Measurements from ENCODE around the gene RBP4.

RBP4 gene

DNA sequence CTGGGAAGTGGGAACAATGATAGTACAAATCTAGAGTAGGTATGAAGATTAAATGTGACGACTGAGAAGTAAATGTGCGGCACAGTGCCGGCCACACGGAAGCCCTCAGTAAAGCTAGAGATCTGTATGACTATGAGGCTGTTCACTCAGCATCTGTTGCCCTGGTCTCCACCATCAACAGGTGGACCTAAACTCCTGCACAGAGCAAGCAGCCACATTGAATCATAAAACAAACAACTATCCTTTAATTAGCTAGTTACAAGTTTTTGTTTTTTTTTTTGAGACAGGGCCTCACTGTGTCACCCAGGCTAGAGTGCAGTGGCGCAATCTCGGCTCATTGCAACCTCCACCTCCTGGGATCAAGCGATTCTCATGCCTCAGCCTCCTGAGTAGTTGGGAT, 16.6 kb downstream of the RBP4 start:
- no peaks in the 10 kb centered on the region for H3K9me3 ChIP-seq (ENCODE audit: severe bottlenecking)
- no peaks in the 10 kb centered on the region for H3K36me3 ChIP-seq (ENCODE audit: low read depth)
- DNase-seq (ENCODE audit: low spot score) = no peak
- H3K4me3 ChIP-seq (ENCODE audit: severe bottlenecking) = no peak overlapping the region
- ATAC-seq (ENCODE audit: low read depth) = no peak
- TF ChIP-seq, protein P1, sequence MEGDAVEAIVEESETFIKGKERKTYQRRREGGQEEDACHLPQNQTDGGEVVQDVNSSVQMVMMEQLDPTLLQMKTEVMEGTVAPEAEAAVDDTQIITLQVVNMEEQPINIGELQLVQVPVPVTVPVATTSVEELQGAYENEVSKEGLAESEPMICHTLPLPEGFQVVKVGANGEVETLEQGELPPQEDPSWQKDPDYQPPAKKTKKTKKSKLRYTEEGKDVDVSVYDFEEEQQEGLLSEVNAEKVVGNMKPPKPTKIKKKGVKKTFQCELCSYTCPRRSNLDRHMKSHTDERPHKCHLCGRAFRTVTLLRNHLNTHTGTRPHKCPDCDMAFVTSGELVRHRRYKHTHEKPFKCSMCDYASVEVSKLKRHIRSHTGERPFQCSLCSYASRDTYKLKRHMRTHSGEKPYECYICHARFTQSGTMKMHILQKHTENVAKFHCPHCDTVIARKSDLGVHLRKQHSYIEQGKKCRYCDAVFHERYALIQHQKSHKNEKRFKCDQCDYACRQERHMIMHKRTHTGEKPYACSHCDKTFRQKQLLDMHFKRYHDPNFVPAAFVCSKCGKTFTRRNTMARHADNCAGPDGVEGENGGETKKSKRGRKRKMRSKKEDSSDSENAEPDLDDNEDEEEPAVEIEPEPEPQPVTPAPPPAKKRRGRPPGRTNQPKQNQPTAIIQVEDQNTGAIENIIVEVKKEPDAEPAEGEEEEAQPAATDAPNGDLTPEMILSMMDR (IDR thresholded peaks at IDR 0.05; ENCODE audit: poor library complexity, severe bottlenecking) = no peak
- no peak overlapping the region for H3K27ac ChIP-seq (ENCODE audit: poor library complexity, severe bottlenecking)
- H3K4me1 ChIP-seq (ENCODE audit: insufficient read depth, poor library complexity, severe bottlenecking) = peaks cover 2% of the 10 kb centered on the region
- H3K27me3 ChIP-seq (ENCODE audit: insufficient read depth, poor library complexity, severe bottlenecking) = no peaks in the 10 kb centered on the region

DNA sequence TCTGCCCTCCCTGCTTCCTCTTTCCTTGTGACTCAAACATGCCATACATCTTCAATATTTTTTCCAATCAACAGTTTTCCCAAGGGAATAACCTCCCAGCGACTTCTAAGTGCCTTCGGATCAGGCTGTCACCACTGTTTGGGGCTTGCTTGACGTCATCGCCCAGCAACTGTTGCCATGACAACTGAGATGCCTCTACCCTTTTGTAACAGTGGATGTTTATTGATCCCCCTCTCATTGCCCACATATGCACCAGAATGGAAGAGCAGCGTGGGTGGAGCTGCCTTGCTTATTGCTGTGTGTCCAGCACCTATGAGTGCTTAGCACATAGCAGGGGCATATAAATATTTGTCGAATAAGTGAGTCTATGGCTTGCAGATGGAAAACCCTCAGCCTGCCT, 20.2 kb downstream of the RBP4 start:
- no peak overlapping the region for H3K27ac ChIP-seq (ENCODE audit: poor library complexity, severe bottlenecking)
- TF ChIP-seq, protein P1 (IDR thresholded peaks at IDR 0.05; ENCODE audit: poor library complexity, severe bottlenecking) = no peak
- H3K36me3 ChIP-seq (ENCODE audit: low read depth) = no peaks in the 10 kb centered on the region
- ATAC-seq (ENCODE audit: low read depth) = no peak
- H3K4me3 ChIP-seq (ENCODE audit: severe bottlenecking) = no peak overlapping the region
- H3K4me1 ChIP-seq (ENCODE audit: insufficient read depth, poor library complexity, severe bottlenecking) = peaks cover 4% of the 10 kb centered on the region
- DNase-seq (ENCODE audit: low spot score) = no peak
- no peaks in the 10 kb centered on the region for H3K9me3 ChIP-seq (ENCODE audit: severe bottlenecking)
- no peaks in the 10 kb centered on the region for H3K27me3 ChIP-seq (ENCODE audit: insufficient read depth, poor library complexity, severe bottlenecking)

DNA sequence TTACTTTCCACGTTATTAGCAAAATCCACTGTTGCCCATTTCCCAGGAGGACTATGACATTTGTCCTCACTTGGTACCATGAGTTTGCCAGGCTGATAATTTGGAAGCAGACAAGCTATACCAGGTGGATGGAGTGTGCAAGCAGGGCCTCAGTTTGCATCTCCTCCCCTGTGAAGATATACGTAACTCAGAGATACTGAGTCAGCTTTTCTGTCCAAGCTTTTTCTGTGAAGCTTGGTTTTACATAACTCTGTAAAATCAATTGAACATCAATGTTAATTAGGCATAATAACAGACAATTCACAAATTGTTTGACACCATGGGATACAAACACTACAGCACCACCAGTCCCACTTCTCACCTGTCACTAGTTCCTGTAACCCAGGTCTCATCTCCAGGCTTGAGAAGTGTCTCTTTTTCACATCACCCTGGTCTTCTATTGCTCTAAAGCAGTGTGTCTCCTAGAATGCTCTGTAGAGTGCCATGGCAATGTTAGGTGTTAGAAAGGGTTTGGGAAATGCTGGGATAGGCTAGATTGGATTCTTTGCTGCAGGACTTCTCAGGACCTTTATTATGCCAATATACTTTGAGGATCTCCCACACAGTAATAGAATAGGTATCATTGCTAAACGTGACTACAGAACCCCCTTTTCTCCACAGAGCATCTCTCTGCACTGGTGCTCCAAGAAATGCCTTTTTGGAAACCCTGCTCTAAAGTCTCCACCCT, 20.9 kb downstream of the RBP4 start:
- H3K4me3 ChIP-seq (ENCODE audit: severe bottlenecking) = no peak overlapping the region
- H3K36me3 ChIP-seq (ENCODE audit: low read depth) = no peaks in the 10 kb centered on the region
- H3K27ac ChIP-seq (ENCODE audit: poor library complexity, severe bottlenecking) = no peak overlapping the region
- DNase-seq (ENCODE audit: low spot score) (no peak), ATAC-seq (ENCODE audit: low read depth) (no peak)
- TF ChIP-seq, protein P1 (IDR thresholded peaks at IDR 0.05; ENCODE audit: poor library complexity, severe bottlenecking) = no peak
- peaks cover 4% of the 10 kb centered on the region for H3K4me1 ChIP-seq (ENCODE audit: insufficient read depth, poor library complexity, severe bottlenecking)
- no peaks in the 10 kb centered on the region for H3K27me3 ChIP-seq (ENCODE audit: insufficient read depth, poor library complexity, severe bottlenecking)
- no peaks in the 10 kb centered on the region for H3K9me3 ChIP-seq (ENCODE audit: severe bottlenecking)

DNA sequence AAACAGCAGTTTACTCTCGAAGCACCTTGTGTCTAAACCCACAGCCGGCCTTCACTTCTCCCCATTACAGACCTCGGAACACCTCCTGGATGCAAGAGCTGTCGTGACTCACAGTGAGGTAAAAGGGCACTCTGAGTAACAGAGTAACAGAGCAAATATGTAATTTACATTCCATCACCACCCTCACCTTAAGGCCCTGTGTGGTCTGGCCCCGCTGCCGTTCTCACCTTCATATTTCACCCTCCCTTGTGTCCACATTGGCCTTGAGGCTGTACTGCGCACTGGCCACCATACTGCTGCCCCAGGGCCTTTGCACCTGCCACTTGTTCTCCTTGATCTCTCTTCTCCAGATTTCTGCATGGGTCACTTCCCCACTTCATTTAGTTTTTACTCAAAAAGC, 21.9 kb downstream of the RBP4 start:
- Histone ChIP-seq H3K9me3 (ENCODE audit: severe bottlenecking) (no peaks in the 10 kb centered on the region), H3K4me3 (ENCODE audit: severe bottlenecking) (no peak overlapping the region), H3K27me3 (ENCODE audit: insufficient read depth, poor library complexity, severe bottlenecking) (no peaks in the 10 kb centered on the region), H3K4me1 (ENCODE audit: insufficient read depth, poor library complexity, severe bottlenecking) (peaks cover 4% of the 10 kb centered on the region), H3K36me3 (ENCODE audit: low read depth) (no peaks in the 10 kb centered on the region), H3K27ac (ENCODE audit: poor library complexity, severe bottlenecking) (no peak overlapping the region)
- peak; percentile 100 for ATAC-seq (ENCODE audit: low read depth)
- TF ChIP-seq, protein P1 (IDR thresholded peaks at IDR 0.05; ENCODE audit: poor library complexity, severe bottlenecking) = no peak
- no peak for DNase-seq (ENCODE audit: low spot score)

DNA sequence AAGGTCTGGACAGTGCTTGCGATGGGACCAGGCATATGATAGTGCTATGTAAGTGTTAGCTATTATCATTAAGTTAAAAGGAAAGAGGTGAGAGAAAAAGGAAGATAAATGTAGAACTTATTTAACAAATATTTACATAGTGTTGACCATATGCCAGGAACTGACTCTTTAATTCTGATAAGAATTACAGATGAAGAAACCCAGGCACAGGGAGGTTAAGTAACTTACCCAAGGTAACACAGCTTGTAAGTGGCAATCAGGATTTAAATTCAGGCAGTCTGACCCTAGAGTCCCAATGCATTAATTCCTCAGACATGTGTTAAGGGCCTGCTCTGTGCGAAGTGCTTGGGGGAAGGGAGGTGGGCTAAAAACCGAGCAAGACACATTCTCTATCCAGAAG, 23.5 kb downstream of the RBP4 start:
- no peak overlapping the region for H3K4me3 ChIP-seq (ENCODE audit: severe bottlenecking)
- no peaks in the 10 kb centered on the region for H3K9me3 ChIP-seq (ENCODE audit: severe bottlenecking)
- no peaks in the 10 kb centered on the region for H3K36me3 ChIP-seq (ENCODE audit: low read depth)
- DNase-seq (ENCODE audit: low spot score) = no peak
- peaks cover 4% of the 10 kb centered on the region for H3K4me1 ChIP-seq (ENCODE audit: insufficient read depth, poor library complexity, severe bottlenecking)
- ATAC-seq (ENCODE audit: low read depth) = no peak
- H3K27ac ChIP-seq (ENCODE audit: poor library complexity, severe bottlenecking) = no peak overlapping the region
- no peaks in the 10 kb centered on the region for H3K27me3 ChIP-seq (ENCODE audit: insufficient read depth, poor library complexity, severe bottlenecking)
- TF ChIP-seq, protein P1 (IDR thresholded peaks at IDR 0.05; ENCODE audit: poor library complexity, severe bottlenecking) = no peak

All from RWPE2 (cell line).